HG02763 (cell line): Measurements from ENCODE around the gene PGA3.
"Not testable (repeated sequence)": the region's sequence is repeated elsewhere in the genome, so short reads cannot be mapped to it uniquely, and the experiment has no call there.

Experiments
- ATAC-seq: cut with Tn5 transposase; IDR thresholded peaks from one replicate; pipeline ENCODE4 v1.9.1; 2021; ENCODE audit warnings: mild to moderate bottlenecking, moderate library complexity; ENCODE audit not compliant: unreplicated experiment

PGA3 gene

GRCh38 chr11:61170566-61170965 lies 32.7 kb upstream of the PGA3 start:
- ATAC-seq = no peak

GRCh38 chr11:61171907-61172306 lies 31.4 kb upstream of the PGA3 start:
- no peak for ATAC-seq

GRCh38 chr11:61172356-61172755 lies 31.0 kb upstream of the PGA3 start:
- no peak for ATAC-seq

GRCh38 chr11:61172888-61173287 lies 30.4 kb upstream of the PGA3 start:
- ATAC-seq = no peak

DNA sequence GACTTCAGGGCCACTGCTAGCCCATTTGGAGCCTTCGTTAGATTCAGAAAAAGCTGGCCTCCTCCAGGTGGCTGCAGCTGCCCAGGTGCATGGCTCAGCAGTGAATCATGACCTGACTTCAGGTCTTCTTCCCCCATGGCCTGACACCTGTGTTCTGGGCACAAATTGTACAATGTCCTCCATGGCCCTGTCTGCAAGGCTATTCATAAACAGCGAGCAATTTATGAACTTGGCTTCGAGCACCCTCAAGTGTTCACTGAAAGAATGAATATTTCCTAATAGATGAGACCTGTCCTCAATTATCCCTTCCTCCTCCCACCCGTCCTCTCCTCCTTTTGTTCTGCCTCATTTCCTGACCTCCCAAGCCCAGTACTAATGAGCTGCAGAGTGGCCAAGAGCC lies 29.9 kb upstream of the PGA3 start:
- no peak for ATAC-seq

DNA sequence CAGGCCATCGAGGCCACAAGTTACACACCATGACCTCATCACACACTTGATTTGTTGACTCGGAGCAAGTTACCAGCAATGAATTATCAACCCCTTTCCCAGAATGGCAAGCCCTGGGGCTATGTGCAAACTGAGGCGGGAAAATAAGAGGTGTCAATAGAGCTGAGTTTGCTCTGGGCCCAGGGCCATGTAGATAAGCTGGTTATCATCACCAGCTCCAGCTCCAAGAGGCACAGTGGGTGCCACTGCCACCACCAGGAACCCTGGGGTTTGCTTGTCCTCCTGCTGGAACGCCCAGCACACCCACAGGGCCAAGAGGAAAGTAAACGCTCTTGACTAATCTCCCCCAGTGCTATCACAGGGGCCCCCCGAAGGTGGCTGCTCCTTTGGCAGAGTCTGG lies 29.0 kb upstream of the PGA3 start:
- ATAC-seq = no peak

DNA sequence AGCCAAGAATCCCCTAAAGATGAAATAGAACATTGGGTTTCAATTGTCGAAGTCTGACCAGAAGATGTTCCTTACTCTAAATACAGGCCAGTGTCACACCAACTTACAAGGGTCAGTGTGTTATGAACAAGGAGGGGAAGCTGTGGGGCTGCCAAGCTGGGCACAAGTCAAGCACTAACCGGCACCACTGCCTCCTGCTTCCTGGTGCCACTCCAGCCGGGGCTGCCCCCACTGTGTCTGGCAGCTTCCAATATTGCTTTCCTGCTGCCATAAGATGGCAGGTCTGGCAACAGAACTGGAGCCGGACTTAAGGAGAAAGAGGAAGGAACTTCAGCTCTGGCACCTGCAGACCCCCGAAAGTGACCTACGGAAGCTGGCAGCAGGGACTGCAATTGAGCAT lies 28.4 kb upstream of the PGA3 start:
- ATAC-seq = no peak

DNA sequence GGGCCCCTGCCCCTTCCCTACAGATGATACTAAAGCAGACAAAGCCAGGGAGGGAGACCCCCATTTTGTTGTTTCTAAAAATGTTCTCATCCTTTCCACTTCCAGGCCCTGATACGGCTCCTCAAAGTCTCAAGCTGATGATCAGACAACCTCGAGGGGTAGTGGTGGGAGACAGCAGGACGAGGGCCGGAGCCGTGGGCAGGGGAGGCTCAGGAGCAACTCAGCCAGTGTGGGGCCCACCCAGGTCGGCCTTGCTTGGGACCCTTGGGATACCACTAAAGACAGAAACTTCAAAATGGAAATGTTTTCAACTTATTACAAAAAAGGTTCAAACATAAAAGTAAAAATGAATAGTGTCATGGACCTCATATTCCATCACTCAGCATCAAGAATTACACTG lies 26.9 kb upstream of the PGA3 start:
- ATAC-seq = no peak

DNA sequence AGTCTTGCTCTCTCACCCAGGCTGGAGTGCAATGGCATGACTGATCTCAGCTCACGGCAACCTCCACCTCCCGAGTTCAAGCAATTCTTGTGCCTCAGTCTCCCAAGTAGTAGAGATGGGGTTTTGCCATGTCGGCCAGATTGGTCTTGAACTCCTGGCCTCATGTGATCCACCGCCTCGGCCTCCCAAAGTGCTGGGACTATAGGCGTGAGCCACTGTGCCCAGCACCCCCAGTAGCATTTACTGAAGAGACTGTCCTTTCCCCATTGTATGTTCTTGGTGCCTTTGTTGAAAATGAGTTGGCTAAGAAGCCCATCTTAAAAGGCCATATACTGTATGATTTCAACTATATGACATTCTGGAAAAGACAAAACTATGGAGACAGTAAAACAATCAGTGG lies 23.1 kb upstream of the PGA3 start:
- ATAC-seq = not testable (repeated sequence)

- ATAC-seq = no peak
Measured at GRCh38 chr11:61181489-61181888, 21.8 kb upstream of the PGA3 start.

GRCh38 chr11:61183645-61184044 lies 19.7 kb upstream of the PGA3 start:
- no peak for ATAC-seq

GRCh38 chr11:61186504-61186903 lies 16.8 kb upstream of the PGA3 start:
- ATAC-seq = no peak

- no peak for ATAC-seq
Measured at GRCh38 chr11:61187505-61188130, 15.7 kb upstream of the PGA3 start.

DNA sequence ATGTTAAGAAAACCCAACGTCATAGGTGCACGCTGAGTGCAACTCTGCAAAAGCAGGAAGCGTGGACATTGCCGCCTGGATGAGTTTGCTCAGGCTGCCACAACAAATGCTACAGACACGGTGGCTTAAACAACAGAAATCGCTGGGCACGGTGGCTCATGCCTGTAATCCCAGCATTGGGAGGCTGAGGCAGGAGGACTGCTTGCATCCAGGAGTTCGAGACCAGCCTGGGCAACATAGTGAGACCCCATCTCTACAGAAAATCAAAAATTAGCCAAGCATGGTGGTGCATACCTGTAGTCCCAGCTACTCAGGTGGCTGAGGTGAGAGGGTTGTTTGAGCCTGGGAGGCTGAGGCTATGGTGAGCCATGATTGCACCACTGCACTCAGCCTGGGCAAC lies 13.4 kb upstream of the PGA3 start:
- no peak for ATAC-seq

- ATAC-seq = no peak
Measured at GRCh38 chr11:61193596-61193995, 9.7 kb upstream of the PGA3 start.

DNA sequence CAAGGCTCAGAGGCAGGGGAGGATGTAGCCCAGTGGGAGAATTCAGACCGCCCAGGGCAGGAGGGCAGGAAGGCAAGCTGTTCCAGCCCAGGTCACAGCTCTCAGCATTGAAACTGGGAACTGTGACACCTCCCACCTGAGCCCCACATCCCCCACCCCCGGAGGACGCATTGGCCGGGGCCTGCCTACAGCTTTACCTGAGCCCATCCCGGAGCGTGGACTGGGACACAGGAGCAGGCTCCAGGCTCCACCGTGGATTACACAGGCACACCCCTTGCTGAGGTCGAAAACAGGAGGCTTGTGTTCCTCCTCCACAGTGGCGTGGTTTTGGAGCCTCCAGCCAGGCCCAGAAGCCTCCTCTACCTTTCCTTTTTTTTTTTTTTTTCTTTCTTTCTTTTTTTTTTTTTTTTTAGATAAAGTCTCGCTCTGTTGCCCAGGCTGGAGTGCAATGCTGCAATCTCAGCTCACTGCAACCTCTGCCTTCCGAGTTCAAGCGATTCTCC lies 9.1 kb upstream of the PGA3 start:
- ATAC-seq = no peak

- no peak for ATAC-seq
Measured at GRCh38 chr11:61194981-61195695, 8.2 kb upstream of the PGA3 start.

GRCh38 chr11:61195719-61196118 lies 7.6 kb upstream of the PGA3 start:
- ATAC-seq = no peak

GRCh38 chr11:61198361-61198760 lies 5.0 kb upstream of the PGA3 start:
- ATAC-seq = no peak

DNA sequence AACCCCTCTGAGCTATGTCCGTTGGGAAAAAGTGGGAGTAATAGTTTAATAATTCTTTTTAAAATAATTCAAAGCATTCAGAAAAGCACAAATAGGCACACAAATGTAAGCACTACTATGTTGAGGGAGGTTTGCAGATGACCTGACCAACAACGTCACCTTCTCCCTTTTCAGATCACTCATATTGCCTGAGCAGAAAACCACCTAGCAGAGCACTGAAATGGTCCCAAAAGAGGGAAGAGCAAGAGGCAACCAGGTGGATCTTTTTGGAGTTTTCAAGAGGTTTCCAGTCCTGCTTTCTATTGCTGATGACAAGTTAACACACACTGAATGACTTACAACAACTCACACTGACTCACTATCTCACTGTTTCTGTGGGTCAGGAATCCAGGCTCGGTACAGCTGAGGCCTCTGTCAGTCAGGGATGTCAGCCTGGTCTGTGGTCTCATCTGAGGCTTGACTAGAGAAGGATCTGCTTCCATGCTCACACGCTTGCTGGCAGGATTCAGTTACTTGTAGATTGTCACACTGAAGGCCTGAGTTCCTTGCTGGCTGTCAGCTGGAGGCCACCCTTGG lies 4.3 kb upstream of the PGA3 start:
- no peak for ATAC-seq

- ATAC-seq = no peak
Measured at GRCh38 chr11:61201476-61201875, 1.8 kb upstream of the PGA3 start.

GRCh38 chr11:61203873-61204272 lies 558 bp downstream of the PGA3 start:
- not testable (repeated sequence) for ATAC-seq
